Panc1 (cell line): Measurements from ENCODE around the gene MAPK8IP2. TPM values are rescaled to one million over a fixed set of nuclear protein-coding genes. Genes with fewer than 3 reads are reported as not detected.

ENCODE experiments used
- ATAC-seq: fragments of 200-7000 bp; cut with Tn5 transposase; 2 replicates; pipeline ENCODE4 v1.9.1; 2020; ENCODE audit warnings: mild to moderate bottlenecking, moderate library complexity
- BruUV-seq: library from RNA; stranded (reverse); fragments of 400-500 nt; replicated peaks from 2 replicates; lab custom pipeline; 2021; lab: Mats Ljungman, UMichigan
- CTCF ChIA-PET: fragments of 300-600 bp; sonication (Branson Sonifier 250); formaldehyde crosslinking; loops from one replicate; lab custom pipeline; 2022; ENCODE audit warnings: antibody characterized with exemption; lab: Charles Lee
- POLR2A ChIA-PET: fragments of 300-600 bp; sonication (Branson Sonifier 250); formaldehyde crosslinking; loops from one replicate; lab custom pipeline; 2022; ENCODE audit warnings: antibody characterized with exemption; lab: Charles Lee
- DNase-seq: peaks from one replicate; pipeline ENCODE4 v3.0.0-alpha.2; 2010; ENCODE audit warnings: low read depth, low spot score
- H3K27ac ChIP-seq: 2 replicates; pipeline ENCODE4 v1.5.1; 2011; ENCODE audit warnings: mild to moderate bottlenecking, low read length, inconsistent platforms
- H3K27me3 ChIP-seq: fragments of 200-500 bp; sonication (Bioruptor generic); 2 replicates; pipeline ENCODE4 v1.6.0; 2014; ENCODE audit warnings: low read length, inconsistent platforms; ENCODE audit not compliant: control insufficient read depth, insufficient read depth
- H3K36me3 ChIP-seq: fragments of 200-500 bp; sonication (Bioruptor generic); 2 replicates; pipeline ENCODE4 v1.5.1; 2014; ENCODE audit warnings: inconsistent platforms, mild to moderate bottlenecking, low read length, moderate library complexity; ENCODE audit not compliant: control insufficient read depth, insufficient read depth
- H3K4me1 ChIP-seq: 2 replicates; pipeline ENCODE4 v1.5.1; 2011; ENCODE audit warnings: inconsistent platforms, mild to moderate bottlenecking, low read length, moderate library complexity; ENCODE audit not compliant: control insufficient read depth, insufficient read depth
- H3K4me3 ChIP-seq, 2 experiments: 2 replicates each; pipeline ENCODE4 v1.5.1; 2011 to 2012; ENCODE audit warnings: low read depth in 2 of 2, low read length in 2 of 2, mild to moderate bottlenecking in 2 of 2, inconsistent platforms in 1 of 2, moderate library complexity in 1 of 2
- H3K9me3 ChIP-seq: fragments of 200-500 bp; sonication (Bioruptor generic); 2 replicates; pipeline ENCODE4 v1.5.1; 2014; ENCODE audit warnings: low read depth, mild to moderate bottlenecking, inconsistent platforms, low read length, moderate library complexity; ENCODE audit not compliant: control insufficient read depth, insufficient read depth
- CTCF ChIP-seq: fragments of 450-650 bp; IDR thresholded peaks from 2 replicates; pipeline ENCODE4 v1.5.1; 2017; ENCODE audit warnings: mild to moderate bottlenecking
- POLR2AphosphoS5 ChIP-seq: IDR thresholded peaks from 2 replicates; pipeline ENCODE4 v1.6.1; 2012; ENCODE audit warnings: mild to moderate bottlenecking, low read depth, low read length, moderate library complexity
- REST ChIP-seq, 2 experiments: IDR thresholded peaks; 2 replicates each; pipeline ENCODE4 v1.6.1; 2011 to 2012; ENCODE audit warnings: low read depth in 2 of 2, control low read depth in 1 of 2, low read length in 1 of 2, mild to moderate bottlenecking in 1 of 2, moderate library complexity in 1 of 2; ENCODE audit not compliant: insufficient read depth in 1 of 2
- SIN3A ChIP-seq: IDR thresholded peaks from 2 replicates; pipeline ENCODE4 v1.6.1; 2012; ENCODE audit warnings: low read depth, mild to moderate bottlenecking, low read length, moderate library complexity, borderline replicate concordance; ENCODE audit not compliant: insufficient read depth
- TCF7L2 ChIP-seq: IDR thresholded peaks from 2 replicates; pipeline ENCODE4 v1.6.1; 2011; ENCODE audit warnings: mild to moderate bottlenecking, low read depth, low read length, inconsistent platforms
- in situ Hi-C: cut with HindIII; loops from 2 replicates; pipeline ENCODE4 v1.10.0; 2016; ENCODE audit warnings: low sequenced_read_pairs, low pct_unique_long_range_greater_than_20kb
- intact Hi-C: fragments of 100-400 bp; cut with micrococcal nuclease; formaldehyde crosslinking; loops from one replicate; pipeline ENCODE4 v1.10.0; 2022; ENCODE audit not compliant: unreplicated experiment
- total RNA-seq: library from RNA; stranded (reverse); gene quantifications from one replicate; pipeline ENCODE4 v1.2.1, GENCODE V29; 2021; ENCODE audit not compliant: unreplicated experiment

The MAPK8IP2 gene
- total RNA-seq, 1 experiment from 2014 or later, result 38.4 TPM

GRCh38 chr22:50603511-50604255 lies 3.1 kb downstream of the MAPK8IP2 start:
- TF ChIP-seq CTCF, result no peak
- TF ChIP-seq REST (IDR thresholded peaks at IDR 0.05; ENCODE audit: insufficient read depth in 1 of 2, low read depth in 2 of 2, low read length in 1 of 2), result no peak
- ATAC-seq (no peak), DNase-seq (no peak)
- intact Hi-C loops (no loop called here), in situ Hi-C loops (no loop called here)
- Histone ChIP-seq H3K4me1 (peaks cover 3% of the 10 kb centered on the region; the same call in 1 of the 2 replicates), H3K9me3 (no peaks in the 10 kb centered on the region), H3K36me3 (no peaks in the 10 kb centered on the region), H3K27ac (no peak overlapping the region), H3K27me3 (no peaks in the 10 kb centered on the region), H3K4me3 (no peak overlapping the region)
- POLR2A ChIA-PET, result no interaction called here
- BruUV-seq, result no TSS peak
- CTCF ChIA-PET, result interaction anchor here (0.6 kb wide), 1 partner anchor 387 kb away, joined by 3 read pairs; no protein-coding TSS in a partner anchor

- no TSS peak for BruUV-seq
- TF ChIP-seq SIN3A (no peak), REST (IDR thresholded peaks at IDR 0.05; ENCODE audit: insufficient read depth in 1 of 2, low read depth in 2 of 2, low read length in 1 of 2) (no peak), CTCF (no peak), TCF7L2 (no peak), POLR2AphosphoS5 (no peak)
- ATAC-seq, result no peak
- Histone ChIP-seq H3K4me3 (no peak overlapping the region), H3K4me1 (peaks cover 3% of the 10 kb centered on the region; the same call in 1 of the 2 replicates), H3K36me3 (no peaks in the 10 kb centered on the region), H3K27me3 (no peaks in the 10 kb centered on the region), H3K27ac (no peak overlapping the region), H3K9me3 (no peaks in the 10 kb centered on the region)
- ChIA-PET CTCF (interaction anchor here (0.6 to 0.9 kb wide), 2 partner anchors 97 to 388 kb away, joined by 3 to 4 read pairs; partner anchors contain the start of gene LMF2), POLR2A (no interaction called here)
- in situ Hi-C loops (no loop called here), intact Hi-C loops (no loop called here)
- no peak for DNase-seq
Measured at GRCh38 chr22:50604256-50605001, 3.8 kb downstream of the MAPK8IP2 start.
